ENCODE results near the gene ITPKC.

ITPKC gene

GRCh38 chr19:40693150-40693788, 23.6 kb upstream of the ITPKC start:
- H3F3A ChIP-seq (ENCODE audit: low read depth): no peaks in the 10 kb centered on the region
- no peaks in the 10 kb centered on the region for H3K9me3 ChIP-seq (ENCODE audit: insufficient read depth, low read depth, low read length)
- H3K36me3 ChIP-seq (ENCODE audit: insufficient read depth, low read length): no peaks in the 10 kb centered on the region
- no peak for TF ChIP-seq EZH2phosphoT487 (IDR thresholded peaks at IDR 0.05; ENCODE audit: borderline replicate concordance)
- H3K27me3 ChIP-seq (ENCODE audit: insufficient read depth, low read length, poor library complexity, severe bottlenecking): no peaks in the 10 kb centered on the region
- no peak overlapping the region for H3K4me2 ChIP-seq (ENCODE audit: low read depth, low read length, poor library complexity, severe bottlenecking)
- H4K20me1 ChIP-seq (ENCODE audit: insufficient read depth, low read length, poor library complexity, severe bottlenecking): no peaks in the 10 kb centered on the region
- H3K9ac ChIP-seq (ENCODE audit: low read depth, low read length, poor library complexity, severe bottlenecking): no peak overlapping the region
- H3K4me3 ChIP-seq (ENCODE audit: low read length, poor library complexity, severe bottlenecking): no peak overlapping the region
- no peaks in the 10 kb centered on the region for H3K9me2 ChIP-seq (replicated peaks; ENCODE audit: low read depth, low read length)
- H3K79me2 ChIP-seq (ENCODE audit: insufficient read depth, low read length): no peaks in the 10 kb centered on the region
- H2AFZ ChIP-seq (ENCODE audit: low read length): no peak overlapping the region
- H3K4me1 ChIP-seq (ENCODE audit: insufficient read depth, low read length, poor library complexity, severe bottlenecking): peaks cover 19% of the 10 kb centered on the region

GRCh38 chr19:40693896-40694295, 23.0 kb upstream of the ITPKC start:
- no peaks in the 10 kb centered on the region for H3F3A ChIP-seq (ENCODE audit: low read depth)
- no peak for TF ChIP-seq EZH2phosphoT487 (IDR thresholded peaks at IDR 0.05; ENCODE audit: borderline replicate concordance)
- TF ChIP-seq, protein P1, sequence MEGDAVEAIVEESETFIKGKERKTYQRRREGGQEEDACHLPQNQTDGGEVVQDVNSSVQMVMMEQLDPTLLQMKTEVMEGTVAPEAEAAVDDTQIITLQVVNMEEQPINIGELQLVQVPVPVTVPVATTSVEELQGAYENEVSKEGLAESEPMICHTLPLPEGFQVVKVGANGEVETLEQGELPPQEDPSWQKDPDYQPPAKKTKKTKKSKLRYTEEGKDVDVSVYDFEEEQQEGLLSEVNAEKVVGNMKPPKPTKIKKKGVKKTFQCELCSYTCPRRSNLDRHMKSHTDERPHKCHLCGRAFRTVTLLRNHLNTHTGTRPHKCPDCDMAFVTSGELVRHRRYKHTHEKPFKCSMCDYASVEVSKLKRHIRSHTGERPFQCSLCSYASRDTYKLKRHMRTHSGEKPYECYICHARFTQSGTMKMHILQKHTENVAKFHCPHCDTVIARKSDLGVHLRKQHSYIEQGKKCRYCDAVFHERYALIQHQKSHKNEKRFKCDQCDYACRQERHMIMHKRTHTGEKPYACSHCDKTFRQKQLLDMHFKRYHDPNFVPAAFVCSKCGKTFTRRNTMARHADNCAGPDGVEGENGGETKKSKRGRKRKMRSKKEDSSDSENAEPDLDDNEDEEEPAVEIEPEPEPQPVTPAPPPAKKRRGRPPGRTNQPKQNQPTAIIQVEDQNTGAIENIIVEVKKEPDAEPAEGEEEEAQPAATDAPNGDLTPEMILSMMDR (conservative IDR thresholded peaks at IDR 0.05; ENCODE audit: low read length): no peak

DNA sequence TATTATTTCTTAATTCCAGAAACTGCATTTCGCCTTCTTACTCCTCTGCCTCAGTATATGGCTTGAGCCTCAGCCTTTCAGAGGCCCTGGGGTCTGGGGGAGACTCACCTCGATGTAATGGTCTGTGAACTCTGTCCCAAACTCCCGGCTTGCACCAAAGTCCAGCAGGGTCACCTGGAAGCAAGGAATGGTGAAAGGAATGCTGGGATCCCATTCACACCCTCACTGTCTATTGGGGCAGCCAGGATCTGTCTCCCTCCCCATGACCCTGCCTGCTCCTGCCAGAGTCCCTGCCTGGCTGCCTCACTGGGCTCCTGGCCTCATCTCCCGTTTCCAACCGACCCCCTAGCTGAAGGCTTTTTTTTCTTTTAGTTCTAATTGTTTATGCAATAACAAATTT, 21.0 kb upstream of the ITPKC start:
- H3K79me2 ChIP-seq (ENCODE audit: insufficient read depth, low read length): no peaks in the 10 kb centered on the region
- no peak for TF ChIP-seq EZH2phosphoT487 (IDR thresholded peaks at IDR 0.05; ENCODE audit: borderline replicate concordance)

More at GRCh38 chr19:40693896-40694295, 23.0 kb upstream of the ITPKC start:
- Histone ChIP-seq H3K9me2 (replicated peaks; ENCODE audit: low read depth, low read length) (no peaks in the 10 kb centered on the region), H3K9ac (ENCODE audit: low read depth, low read length, poor library complexity, severe bottlenecking) (no peak overlapping the region), H4K20me1 (ENCODE audit: insufficient read depth, low read length, poor library complexity, severe bottlenecking) (no peaks in the 10 kb centered on the region), H2AFZ (ENCODE audit: low read length) (no peak overlapping the region), H3K4me2 (ENCODE audit: low read depth, low read length, poor library complexity, severe bottlenecking) (no peak overlapping the region), H3K79me2 (ENCODE audit: insufficient read depth, low read length) (no peaks in the 10 kb centered on the region), H3K4me3 (ENCODE audit: low read length, poor library complexity, severe bottlenecking) (no peak overlapping the region), H3K9me3 (ENCODE audit: insufficient read depth, low read depth, low read length) (no peaks in the 10 kb centered on the region), H3K27me3 (ENCODE audit: insufficient read depth, low read length, poor library complexity, severe bottlenecking) (no peaks in the 10 kb centered on the region), H3K4me1 (ENCODE audit: insufficient read depth, low read length, poor library complexity, severe bottlenecking) (peaks cover 19% of the 10 kb centered on the region), H3K36me3 (ENCODE audit: insufficient read depth, low read length) (no peaks in the 10 kb centered on the region)

GRCh38 chr19:40697007-40697406, 19.9 kb upstream of the ITPKC start:
- TF ChIP-seq EZH2phosphoT487 (IDR thresholded peaks at IDR 0.05; ENCODE audit: borderline replicate concordance): no peak
- TF ChIP-seq, protein P1 (conservative IDR thresholded peaks at IDR 0.05; ENCODE audit: low read length): no peak
- Histone ChIP-seq H3K36me3 (ENCODE audit: insufficient read depth, low read length) (peaks cover under 1% of the 10 kb centered on the region; the same call in 1 of the 2 replicates), H3F3A (ENCODE audit: low read depth) (no peaks in the 10 kb centered on the region), H3K4me3 (ENCODE audit: low read length, poor library complexity, severe bottlenecking) (no peak overlapping the region), H3K79me2 (ENCODE audit: insufficient read depth, low read length) (no peaks in the 10 kb centered on the region), H3K9me3 (ENCODE audit: insufficient read depth, low read depth, low read length) (no peaks in the 10 kb centered on the region), H3K27me3 (ENCODE audit: insufficient read depth, low read length, poor library complexity, severe bottlenecking) (no peaks in the 10 kb centered on the region), H3K9ac (ENCODE audit: low read depth, low read length, poor library complexity, severe bottlenecking) (no peak overlapping the region), H3K9me2 (replicated peaks; ENCODE audit: low read depth, low read length) (no peaks in the 10 kb centered on the region), H3K4me1 (ENCODE audit: insufficient read depth, low read length, poor library complexity, severe bottlenecking) (no peaks in the 10 kb centered on the region), H4K20me1 (ENCODE audit: insufficient read depth, low read length, poor library complexity, severe bottlenecking) (no peaks in the 10 kb centered on the region), H2AFZ (ENCODE audit: low read length) (no peak overlapping the region), H3K4me2 (ENCODE audit: low read depth, low read length, poor library complexity, severe bottlenecking) (no peak overlapping the region)

More for the DNA sequence above, 21.0 kb upstream of the ITPKC start:
- Histone ChIP-seq H3K4me2 (ENCODE audit: low read depth, low read length, poor library complexity, severe bottlenecking) (no peak overlapping the region), H3K9ac (ENCODE audit: low read depth, low read length, poor library complexity, severe bottlenecking) (no peak overlapping the region), H2AFZ (ENCODE audit: low read length) (no peak overlapping the region), H3K27me3 (ENCODE audit: insufficient read depth, low read length, poor library complexity, severe bottlenecking) (no peaks in the 10 kb centered on the region), H3K9me3 (ENCODE audit: insufficient read depth, low read depth, low read length) (no peaks in the 10 kb centered on the region), H3F3A (ENCODE audit: low read depth) (no peaks in the 10 kb centered on the region), H3K36me3 (ENCODE audit: insufficient read depth, low read length) (no peaks in the 10 kb centered on the region), H3K4me3 (ENCODE audit: low read length, poor library complexity, severe bottlenecking) (no peak overlapping the region), H4K20me1 (ENCODE audit: insufficient read depth, low read length, poor library complexity, severe bottlenecking) (no peaks in the 10 kb centered on the region), H3K9me2 (replicated peaks; ENCODE audit: low read depth, low read length) (no peaks in the 10 kb centered on the region), H3K4me1 (ENCODE audit: insufficient read depth, low read length, poor library complexity, severe bottlenecking) (peaks cover 3% of the 10 kb centered on the region)
